Measurements from ENCODE around the gene THSD1. TPM values are rescaled to one million over a fixed set of nuclear protein-coding genes. Genes with fewer than 3 reads are reported as not detected.

The THSD1 gene
- total and polyA plus RNA-seq, 10 donors, result 1.6 to 13.1 (median 9.9) TPM

DNA sequence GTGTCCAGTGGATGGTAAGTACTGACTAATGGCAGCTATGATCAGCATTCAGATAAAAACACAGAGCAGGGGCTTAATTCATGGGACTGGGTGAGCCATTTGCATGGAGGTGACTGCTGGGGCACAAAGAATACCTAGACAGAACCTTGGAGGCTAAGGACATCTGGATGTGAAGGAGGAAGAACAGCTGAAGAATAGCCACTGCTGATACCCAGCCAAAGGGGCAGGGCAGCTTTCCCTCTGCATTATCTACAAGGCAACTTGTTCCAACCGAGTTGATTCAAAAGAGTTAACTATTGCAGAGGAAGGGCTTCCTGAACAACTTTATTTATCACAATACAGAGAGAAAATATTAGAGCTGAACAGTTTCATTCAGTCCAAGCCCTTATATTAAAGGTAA is 13.1 kb upstream of the THSD1 start:
- no peak for TF ChIP-seq POLR2AphosphoS5 (IDR thresholded peaks at IDR 0.05)
- TF ChIP-seq, protein P1, sequence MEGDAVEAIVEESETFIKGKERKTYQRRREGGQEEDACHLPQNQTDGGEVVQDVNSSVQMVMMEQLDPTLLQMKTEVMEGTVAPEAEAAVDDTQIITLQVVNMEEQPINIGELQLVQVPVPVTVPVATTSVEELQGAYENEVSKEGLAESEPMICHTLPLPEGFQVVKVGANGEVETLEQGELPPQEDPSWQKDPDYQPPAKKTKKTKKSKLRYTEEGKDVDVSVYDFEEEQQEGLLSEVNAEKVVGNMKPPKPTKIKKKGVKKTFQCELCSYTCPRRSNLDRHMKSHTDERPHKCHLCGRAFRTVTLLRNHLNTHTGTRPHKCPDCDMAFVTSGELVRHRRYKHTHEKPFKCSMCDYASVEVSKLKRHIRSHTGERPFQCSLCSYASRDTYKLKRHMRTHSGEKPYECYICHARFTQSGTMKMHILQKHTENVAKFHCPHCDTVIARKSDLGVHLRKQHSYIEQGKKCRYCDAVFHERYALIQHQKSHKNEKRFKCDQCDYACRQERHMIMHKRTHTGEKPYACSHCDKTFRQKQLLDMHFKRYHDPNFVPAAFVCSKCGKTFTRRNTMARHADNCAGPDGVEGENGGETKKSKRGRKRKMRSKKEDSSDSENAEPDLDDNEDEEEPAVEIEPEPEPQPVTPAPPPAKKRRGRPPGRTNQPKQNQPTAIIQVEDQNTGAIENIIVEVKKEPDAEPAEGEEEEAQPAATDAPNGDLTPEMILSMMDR (IDR thresholded peaks at IDR 0.05 in 8 of 11, conservative IDR thresholded peaks at IDR 0.05 in 3 of 11), result no peak
- no peak for TF ChIP-seq POLR2A (IDR thresholded peaks at IDR 0.05)
- H3K9me3 ChIP-seq, result no peaks in the 10 kb centered on the region
- peaks cover 8 to 100% (median 91%) of the 10 kb centered on the region in 6 donors for H3K36me3 ChIP-seq
- no peak overlapping the region for H3K4me3 ChIP-seq
- DNase-seq, result no peak
- H3K27ac ChIP-seq, result no peak overlapping the region
- no peaks in the 10 kb centered on the region for H3K27me3 ChIP-seq (replicated peaks in 1 of 7)
- intact Hi-C loops (cut with DNase I; ENCODE audit: low total_unique reads), result no loop called here
- H3K4me1 ChIP-seq, result no peaks in the 10 kb centered on the region
- 44 to 79% (median 63%) methylated on average over 1 of the region's 1 CpG for WGBS, 5 donors

DNA sequence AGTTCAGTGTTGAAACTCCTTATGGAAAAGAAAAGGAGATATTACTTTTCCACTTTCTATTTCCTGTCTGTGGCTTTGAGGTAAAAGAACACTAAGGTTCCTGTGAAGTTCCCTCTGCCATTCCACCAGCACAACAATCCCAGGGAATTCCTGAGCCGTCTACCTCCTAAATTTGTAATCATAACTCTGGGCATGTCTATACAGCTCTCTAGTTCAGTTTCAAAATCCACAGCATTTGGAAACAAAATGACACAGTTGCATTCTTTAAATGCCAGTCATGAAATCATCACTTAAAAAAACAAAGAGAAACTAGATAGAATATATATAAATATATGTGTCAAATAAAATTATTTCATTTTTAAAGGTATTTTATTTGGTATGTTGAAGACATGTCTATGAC is 9.0 kb upstream of the THSD1 start:
- 65 to 75% (median 73%) methylated on average over 1 of the region's 1 CpG for WGBS, 5 donors
- intact Hi-C loops (cut with DNase I; ENCODE audit: low total_unique reads), result no loop called here
- no peak for DNase-seq
- TF ChIP-seq, protein P1 (IDR thresholded peaks at IDR 0.05 in 8 of 11, conservative IDR thresholded peaks at IDR 0.05 in 3 of 11), result no peak
- no peak for TF ChIP-seq POLR2AphosphoS5 (IDR thresholded peaks at IDR 0.05)
- no peak for TF ChIP-seq POLR2A (IDR thresholded peaks at IDR 0.05)
- Histone ChIP-seq H3K9me3 (no peaks in the 10 kb centered on the region), H3K27ac (no peak overlapping the region), H3K4me3 (no peak overlapping the region), H3K27me3 (replicated peaks in 1 of 7) (no peaks in the 10 kb centered on the region), H3K4me1 (no peaks in the 10 kb centered on the region), H3K36me3 (peaks cover 5 to 97% (median 72%) of the 10 kb centered on the region in 6 donors)

DNA sequence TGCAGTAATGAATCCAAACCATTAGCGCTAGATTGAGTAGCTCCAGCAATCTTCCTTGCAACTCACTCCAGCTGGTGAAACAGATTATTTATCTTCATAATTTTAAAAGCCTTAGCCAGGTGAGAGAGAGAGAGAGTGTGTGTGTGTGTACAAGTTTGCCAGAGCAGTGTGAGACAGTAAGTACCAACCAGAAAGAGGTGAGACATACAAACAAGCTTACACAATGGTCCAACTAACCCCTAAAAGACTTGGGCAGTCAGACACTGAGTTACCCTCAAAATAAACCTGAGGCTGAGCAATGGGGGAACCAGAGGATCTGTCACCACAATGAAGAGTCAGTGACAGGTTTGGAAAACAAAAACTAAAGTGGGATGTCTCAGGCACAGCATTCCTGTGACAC is 8.1 kb upstream of the THSD1 start:
- intact Hi-C loops (cut with DNase I; ENCODE audit: low total_unique reads), result no loop called here
- Histone ChIP-seq H3K4me1 (no peaks in the 10 kb centered on the region), H3K9me3 (no peaks in the 10 kb centered on the region), H3K27me3 (replicated peaks in 1 of 7) (no peaks in the 10 kb centered on the region), H3K27ac (no peak overlapping the region), H3K36me3 (peaks cover 3 to 96% (median 63%) of the 10 kb centered on the region in 6 donors), H3K4me3 (no peak overlapping the region)
- DNase-seq, result no peak
- no peak for TF ChIP-seq POLR2A (IDR thresholded peaks at IDR 0.05)
- TF ChIP-seq, protein P1 (IDR thresholded peaks at IDR 0.05 in 8 of 11, conservative IDR thresholded peaks at IDR 0.05 in 3 of 11), result no peak
- no peak for TF ChIP-seq POLR2AphosphoS5 (IDR thresholded peaks at IDR 0.05)
- WGBS, 5 donors, result 94 to 100% (median 98%) methylated on average over 1 of the region's 1 CpG

DNA sequence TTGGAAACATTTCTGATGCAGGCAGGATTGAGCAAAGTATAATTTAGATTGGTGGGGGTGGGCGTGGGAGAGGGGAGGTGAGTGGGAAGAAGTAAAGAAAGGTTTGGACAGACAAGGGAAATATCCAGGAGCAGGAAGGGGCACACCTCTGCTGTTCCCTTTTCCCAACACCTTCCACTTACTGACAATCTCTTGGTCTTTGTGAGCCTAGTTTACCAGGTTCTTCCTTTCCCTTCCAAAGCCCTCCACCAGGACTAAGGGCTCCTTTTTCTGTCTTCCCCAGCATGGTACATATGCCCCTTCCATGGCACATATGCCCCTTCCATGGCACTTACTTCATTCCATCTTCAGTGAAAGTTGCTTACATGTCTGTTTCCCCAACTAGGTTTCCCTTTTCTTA is 6.2 kb upstream of the THSD1 start:
- intact Hi-C loops (cut with DNase I; ENCODE audit: low total_unique reads), result no loop called here
- H3K36me3 ChIP-seq, result peaks cover 3 to 77% (median 45%) of the 10 kb centered on the region in 6 donors

More for the DNA sequence above, 6.2 kb upstream of the THSD1 start:
- peaks cover 0 to 3% (median 0%) of the 10 kb centered on the region in 8 donors for H3K9me3 ChIP-seq
- H3K4me3 ChIP-seq, result no peak overlapping the region
- no peak for TF ChIP-seq POLR2AphosphoS5 (IDR thresholded peaks at IDR 0.05)
- no peak for TF ChIP-seq POLR2A (IDR thresholded peaks at IDR 0.05)
- TF ChIP-seq, protein P1 (IDR thresholded peaks at IDR 0.05 in 8 of 11, conservative IDR thresholded peaks at IDR 0.05 in 3 of 11), result no peak
- no peak for DNase-seq
- no peaks in the 10 kb centered on the region for H3K27me3 ChIP-seq (replicated peaks in 1 of 7)
- H3K4me1 ChIP-seq, result no peaks in the 10 kb centered on the region
- 89 to 100% (median 98%) methylated on average over 1 of the region's 1 CpG for WGBS, 5 donors
- no peak overlapping the region for H3K27ac ChIP-seq
